Hematopoietic multipotent progenitor cell treated with erythropoietin and hydrocortisone succinate and interleukin-3 and kit ligand, for 6 days (in vitro differentiated cells): ENCODE results near the gene TBC1D10A.

ENCODE experiments used
- DNase-seq: peaks from one replicate; pipeline ENCODE4 v3.0.0-alpha.2; 2015

The TBC1D10A gene

DNA sequence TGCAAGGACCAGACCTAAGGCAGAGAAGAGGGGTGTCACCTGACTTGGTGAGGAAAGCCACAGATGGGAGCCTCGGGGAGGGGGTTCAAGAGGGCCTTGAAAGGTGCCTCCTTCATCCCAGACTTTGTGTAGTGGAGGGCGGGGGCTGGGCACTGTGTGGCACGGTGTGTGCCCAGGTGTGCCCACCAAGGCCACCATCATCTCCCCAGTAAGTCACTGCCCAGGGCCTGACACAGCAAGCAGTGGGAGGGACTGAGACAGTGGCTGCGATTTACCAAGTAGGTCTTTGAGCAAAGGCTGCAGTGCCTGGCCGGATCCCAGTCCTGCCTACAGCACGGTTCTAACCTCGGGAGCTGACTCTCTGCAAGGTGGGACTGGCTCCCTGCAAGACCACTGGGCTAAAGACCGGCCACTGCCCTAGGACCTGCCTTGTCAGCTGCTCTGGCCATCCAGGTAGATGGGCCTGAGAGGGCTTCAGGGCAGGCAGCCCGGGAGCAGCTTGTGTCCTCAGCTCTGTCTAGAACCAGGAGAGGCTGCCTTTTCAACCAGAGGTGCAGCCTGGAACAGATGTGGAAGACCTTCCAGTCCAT, 61.5 kb downstream of the TBC1D10A start:
- DNase-seq = no peak

DNA sequence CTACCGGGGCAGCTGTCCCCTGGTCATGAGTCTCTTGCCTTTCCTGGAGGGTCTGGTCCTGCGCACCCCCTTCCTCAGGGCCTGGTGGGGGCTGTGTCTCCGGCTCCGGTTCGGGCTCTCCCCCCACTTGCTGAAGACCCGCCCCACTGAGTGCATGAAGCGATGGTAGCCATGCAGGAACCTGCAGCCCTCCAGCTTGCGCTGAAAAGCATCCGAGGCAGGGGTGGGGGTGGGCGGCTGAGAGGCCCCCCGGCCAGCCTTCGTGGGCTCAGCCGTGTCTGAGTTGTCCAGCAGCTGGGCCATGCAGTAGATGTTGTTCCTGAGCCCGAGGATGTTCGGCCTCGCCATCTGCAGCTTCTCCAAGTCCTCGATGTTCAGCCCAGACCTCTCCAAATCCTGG, 62.9 kb downstream of the TBC1D10A start:
- DNase-seq = no peak

DNA sequence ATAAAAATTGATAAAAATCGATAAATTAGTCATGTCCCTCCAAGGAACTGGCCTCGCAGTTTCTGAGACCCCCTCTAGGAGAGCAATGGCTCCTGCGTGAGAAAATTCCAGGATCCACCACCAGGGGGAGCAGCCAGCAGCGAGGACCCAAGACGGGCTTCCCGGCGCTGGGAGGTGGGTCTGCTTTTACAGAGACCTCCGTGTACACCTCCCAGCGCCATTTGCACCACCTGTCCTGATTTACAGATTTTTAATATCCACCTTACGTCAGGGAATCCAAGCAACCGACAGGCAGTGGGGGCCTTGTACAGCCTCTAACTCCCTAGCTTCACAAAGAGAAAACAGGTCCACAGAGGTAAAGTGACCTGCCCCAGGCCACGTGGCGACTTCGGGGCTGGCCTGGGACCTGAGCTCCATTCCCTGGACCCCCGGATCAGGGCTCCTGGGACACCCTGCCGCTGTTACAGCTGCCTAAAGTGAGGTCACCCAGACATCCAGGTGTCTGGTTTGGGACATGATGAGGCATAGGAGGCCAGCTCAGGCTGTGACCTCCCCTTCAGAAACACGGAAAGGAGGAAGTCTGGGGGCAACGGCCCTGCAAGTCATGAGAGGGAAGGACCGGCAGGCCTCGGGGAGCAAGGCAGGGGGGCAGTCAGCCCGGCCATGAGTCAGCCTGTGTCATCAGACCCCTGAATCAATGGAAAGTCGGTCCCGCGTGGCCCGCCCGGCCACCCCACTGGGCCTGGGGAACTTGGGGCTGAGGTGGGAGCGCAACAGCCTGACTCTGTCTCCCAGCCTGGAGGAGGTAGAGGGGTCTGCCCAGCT, 63.6 kb downstream of the TBC1D10A start:
- DNase-seq = peak; percentile 87

DNA sequence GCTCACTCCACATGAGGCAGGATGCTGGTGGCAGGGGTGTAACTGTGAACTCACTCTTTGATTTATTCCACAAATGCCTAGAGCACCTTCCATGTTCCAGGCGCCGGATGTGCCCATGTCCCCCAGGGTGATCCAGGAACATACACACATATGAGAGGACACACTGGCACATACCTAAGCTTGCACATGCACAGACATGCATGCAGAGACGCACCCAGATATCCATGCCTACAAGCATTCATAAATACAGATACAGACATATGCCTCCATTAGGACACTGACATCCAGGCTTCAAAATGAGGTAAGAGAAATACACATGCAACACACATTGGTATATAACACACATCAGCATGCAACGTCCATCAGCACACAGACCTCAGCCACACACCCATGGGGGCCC, 64.6 kb downstream of the TBC1D10A start:
- no peak for DNase-seq

DNA sequence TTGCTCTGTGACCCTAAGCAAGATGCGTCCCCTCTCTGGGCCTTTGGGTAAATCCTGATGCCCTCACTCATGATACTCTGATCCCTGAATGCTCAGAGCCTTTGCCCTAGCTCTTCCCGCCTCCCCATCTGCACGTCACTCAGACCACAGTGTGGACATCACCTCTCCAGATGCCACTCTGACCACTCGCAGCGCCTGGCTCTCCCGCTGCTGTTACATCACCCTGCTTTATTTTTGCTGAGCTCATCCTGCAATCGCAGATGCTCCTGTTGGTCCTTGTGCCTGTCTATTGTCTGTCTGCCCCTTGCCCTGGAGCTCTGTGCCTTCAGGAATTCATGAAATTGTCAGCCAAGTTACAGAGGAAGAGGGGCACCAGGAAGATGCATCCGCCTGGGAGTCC, 65.6 kb downstream of the TBC1D10A start:
- DNase-seq = no peak

DNA sequence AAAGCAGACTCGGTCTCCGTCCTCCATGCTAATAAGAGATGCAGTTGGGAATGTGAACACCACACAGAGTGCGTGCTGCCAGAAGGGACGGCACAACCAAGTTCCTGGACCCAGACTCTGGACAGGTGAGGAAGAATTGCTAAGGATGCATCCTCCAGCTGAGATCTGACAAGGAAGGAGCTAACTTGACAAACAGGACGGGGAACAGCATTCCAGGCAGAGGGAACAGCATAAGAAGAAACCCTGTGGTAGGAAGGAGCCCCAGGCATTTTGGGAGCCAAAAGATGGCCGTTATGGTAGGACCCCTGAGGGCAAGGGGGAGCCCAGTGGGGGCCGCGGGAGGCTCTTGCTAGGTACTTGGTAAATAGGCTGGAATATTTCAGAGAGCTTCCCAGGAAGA, 66.1 kb downstream of the TBC1D10A start:
- no peak for DNase-seq

DNA sequence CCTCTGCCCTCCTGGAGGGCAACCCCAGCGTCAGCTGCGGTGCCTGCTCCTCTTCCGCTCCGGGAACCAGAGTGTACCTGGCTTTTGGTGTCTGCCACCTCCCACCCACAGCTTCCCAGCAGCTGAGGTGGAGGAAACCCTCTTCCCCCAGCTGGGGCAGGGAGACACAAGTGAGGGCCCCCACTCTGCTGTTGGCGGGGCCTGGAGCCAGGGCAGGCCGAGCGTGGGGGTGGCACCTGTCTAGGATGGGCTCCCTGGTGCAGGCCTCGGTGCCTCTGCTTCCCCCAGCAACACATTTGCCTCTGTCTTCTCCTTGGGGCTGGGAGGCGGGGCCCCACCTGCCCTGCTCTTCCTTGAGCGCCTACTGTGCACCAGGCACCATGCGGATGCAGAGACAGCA, 66.5 kb downstream of the TBC1D10A start:
- no peak for DNase-seq

DNA sequence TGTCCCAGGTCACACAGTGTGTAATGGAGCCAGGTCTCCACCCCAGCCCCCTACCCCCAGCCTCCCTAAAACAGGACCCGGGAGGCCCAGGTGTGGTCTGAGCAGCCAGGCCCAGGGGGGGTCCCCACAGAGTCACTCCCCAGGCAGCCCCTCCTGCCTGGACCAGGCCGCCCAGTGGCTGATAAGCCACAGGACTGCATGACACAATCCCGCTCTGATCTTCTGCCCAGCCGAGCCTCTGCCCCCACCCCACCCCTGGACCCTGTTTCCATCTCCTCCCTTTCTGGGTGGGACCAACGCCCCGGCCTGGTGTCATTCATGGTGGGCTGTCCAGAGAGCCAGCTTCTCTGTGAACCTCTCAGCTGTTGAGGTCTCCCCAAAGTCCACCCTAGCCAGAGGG, 72.4 kb downstream of the TBC1D10A start:
- no peak for DNase-seq

DNA sequence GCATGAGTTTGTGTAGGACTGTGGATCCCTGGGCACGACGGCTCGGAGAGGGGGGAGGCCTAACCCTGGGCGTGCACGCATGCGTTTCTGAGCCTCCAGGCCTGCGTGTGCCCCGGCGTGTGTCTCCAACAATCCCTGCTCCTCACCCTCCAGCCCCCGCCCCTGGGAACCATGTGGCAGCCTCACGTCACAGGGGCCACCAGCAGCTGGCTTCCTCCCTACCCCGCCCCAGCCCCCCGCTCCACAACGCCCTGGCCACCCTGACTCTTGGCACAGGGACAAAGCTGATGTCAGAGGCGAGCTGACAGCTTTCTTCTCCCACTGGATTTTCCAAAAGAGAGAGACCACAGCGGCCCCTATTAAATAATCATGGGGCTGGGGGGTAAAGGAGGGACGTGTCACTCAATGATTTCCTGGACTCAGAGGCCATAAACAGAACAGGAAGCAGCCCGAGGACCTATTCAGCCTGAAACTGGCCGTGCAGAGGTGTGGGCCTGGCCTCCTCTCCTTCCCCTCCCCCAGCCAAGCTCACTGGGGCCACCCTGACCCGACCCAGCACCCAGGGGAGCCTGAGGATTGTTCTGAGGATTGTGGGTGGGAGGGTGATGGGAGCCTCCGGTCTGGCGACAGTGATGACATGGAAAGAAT, 73.4 kb downstream of the TBC1D10A start:
- no peak for DNase-seq

DNA sequence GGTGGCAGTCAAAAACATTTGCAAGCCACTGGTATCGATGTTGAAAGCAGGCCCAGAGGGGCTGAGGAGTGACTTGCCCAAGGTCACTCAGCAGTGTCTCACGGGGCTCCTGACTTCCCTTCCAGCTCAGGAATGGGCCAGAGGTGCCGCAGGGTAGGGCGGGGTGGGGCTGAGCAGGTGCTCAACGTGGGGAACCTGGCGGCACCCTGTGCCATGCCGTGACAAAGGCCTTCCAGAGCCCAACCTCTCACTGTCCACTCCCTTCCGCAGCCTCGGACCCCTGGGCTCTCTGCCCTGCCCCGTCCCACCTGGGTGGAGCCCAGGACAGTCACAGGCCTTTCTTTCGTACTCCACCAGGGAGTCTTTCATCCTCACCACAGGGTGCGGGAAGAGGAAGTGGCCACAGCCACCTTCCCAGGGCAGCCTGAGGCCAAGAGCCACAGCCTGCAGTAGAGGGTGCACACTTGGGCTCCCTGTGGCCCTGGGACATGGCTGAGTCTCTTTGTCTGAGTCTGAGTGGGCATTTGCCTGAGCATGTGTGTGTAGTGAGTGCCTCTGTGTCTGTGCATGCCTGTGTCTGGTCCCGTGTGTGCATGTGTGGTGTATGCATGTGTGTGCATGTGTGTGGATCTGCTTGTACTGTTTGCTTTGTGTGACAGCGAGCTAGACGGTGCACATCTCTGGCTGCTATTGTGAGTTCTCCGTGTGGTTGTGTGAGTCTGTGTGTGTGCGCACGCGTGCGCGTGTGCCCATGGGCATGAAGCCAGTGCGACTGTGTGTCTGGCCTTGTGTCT, 74.1 kb downstream of the TBC1D10A start:
- DNase-seq = no peak

DNA sequence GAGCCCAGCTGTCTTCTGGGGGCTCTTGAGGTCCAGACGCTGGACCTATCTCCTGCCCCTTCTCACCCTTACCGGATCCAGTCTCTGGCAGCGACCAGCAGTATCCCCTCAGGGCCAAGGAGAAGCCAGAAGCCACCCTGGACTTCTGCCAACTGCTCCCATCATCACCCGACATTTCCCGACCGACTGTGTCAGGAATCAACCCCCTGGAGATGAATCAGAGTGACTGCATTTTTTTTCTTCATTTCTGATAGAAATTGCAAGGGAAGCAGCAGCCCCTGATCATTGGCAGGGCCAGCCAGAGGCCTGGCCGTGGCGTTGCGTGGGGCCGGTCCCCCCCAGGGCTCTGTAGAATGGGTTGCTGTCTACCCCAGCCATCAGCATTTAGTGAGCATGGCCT, 75.0 kb downstream of the TBC1D10A start:
- no peak for DNase-seq

DNA sequence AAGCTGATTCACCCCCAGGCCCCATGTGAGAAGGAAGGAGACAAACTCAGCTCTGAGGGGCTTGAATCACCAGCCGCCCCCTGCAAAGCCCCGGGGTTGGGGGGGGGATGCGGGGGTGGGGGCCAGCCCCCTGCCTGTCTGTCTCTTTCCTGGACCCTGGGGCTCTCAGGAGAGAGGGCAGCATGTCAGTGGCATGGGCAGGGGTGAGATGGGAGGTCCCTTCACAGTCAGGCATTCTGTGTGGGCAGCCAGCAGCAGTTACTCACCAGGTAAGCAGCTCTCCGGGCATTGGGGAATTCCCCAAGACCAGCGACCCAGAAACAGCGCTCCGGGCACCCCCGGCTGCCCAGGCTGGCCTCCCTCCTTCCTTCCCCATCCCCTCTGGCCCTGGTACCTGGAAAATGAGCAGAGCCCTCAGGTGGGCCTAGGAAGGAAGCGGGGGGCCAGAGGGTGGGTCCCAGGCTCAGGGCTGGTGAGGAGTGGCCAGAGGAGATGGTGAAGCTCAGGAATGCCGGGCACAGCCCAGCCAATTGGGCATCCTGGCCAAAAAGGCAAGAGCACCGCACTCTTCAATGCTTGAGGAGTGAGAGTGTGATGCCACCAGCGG, 76.0 kb downstream of the TBC1D10A start:
- no peak for DNase-seq

DNA sequence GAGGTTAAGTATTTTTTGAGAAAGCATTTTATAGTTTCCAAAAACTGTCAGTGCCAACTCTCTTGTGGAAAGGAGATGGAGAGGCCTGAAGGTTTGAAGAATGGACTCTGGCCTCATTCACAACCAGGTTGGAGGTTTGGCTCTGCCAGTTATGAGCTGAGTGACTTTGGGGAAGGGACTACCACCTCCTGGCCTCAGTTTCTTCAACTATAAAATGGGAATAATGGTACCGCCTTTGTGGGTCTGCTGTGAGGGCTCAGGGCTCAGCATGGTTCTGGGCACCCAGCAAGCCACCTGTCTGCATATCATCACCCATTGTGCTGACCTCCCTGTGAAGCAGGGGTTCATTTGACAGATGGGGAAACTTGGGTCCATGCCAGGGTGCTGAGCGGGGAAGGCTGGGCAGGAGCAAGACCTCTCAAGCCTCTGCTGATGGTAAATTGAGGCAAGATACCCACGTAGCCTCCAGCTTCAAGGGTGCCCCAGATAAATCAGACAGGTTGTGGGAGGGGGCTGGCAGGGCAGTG, 76.6 kb downstream of the TBC1D10A start:
- no peak for DNase-seq

DNA sequence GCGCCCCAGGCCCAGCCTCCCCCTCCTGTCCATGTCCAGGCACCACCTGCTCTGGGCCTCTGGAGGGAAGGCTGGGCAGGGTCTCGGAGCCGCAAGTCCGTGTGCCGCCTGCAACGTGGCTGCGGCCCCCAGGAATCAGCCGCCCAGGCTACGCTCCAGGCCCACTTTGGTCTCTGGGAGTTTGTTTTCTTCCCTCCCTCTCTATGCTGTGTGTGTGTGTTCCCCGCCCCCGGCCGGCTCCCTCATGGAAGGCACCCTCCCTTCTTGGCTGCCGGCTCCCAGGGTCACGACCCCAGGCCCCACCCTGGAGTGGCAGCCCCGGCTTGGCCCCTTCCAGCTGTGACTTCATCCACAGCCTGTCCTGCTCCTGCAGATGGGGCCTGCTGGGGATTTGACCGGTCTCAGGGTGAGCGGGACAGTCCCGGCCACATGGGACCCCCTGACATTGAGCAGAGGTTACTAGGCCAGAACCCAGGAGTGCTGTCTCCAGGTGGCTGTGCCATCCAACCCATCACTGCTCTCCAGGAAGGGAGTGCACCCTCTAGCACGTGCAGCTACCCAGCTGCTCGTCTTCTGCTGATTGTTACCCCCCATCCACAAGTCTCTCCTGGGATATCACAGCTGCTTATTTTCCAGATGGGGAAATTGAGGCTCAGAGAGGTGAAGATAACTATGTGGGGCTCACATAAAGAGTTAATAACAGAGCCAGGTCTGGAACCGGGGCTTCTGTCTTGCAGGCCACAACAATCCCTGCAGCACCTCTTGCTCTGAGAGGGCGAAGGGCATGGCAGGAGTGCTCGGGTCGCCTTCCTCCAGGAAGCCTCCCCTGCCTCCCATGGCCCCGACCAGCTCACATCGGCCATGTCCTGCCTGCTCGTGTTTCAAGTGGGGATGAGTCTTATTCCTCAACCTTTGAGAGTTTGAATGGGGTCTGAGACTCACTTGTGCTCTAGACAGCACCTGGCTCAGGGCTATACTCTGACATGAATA, 77.4 kb downstream of the TBC1D10A start:
- DNase-seq = no peak

DNA sequence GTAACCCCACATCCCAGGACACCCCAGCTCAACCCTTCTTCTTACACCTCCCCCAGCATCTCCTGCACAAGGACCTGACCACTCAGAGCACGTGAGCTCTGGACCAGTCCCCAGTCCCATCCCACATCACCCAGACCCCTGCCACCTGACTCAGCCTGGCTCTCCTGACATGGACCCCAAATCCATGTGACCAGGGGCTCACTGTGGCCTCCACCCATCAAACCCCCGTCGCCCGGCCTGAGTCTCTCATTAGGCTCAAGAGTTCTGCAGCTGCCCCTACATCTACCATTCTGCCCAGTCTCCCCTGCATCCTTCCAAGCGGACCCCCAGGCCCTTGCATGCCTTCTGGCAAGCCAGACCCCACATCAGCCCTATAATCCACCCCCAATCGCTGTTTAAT, 78.3 kb downstream of the TBC1D10A start:
- no peak for DNase-seq

DNA sequence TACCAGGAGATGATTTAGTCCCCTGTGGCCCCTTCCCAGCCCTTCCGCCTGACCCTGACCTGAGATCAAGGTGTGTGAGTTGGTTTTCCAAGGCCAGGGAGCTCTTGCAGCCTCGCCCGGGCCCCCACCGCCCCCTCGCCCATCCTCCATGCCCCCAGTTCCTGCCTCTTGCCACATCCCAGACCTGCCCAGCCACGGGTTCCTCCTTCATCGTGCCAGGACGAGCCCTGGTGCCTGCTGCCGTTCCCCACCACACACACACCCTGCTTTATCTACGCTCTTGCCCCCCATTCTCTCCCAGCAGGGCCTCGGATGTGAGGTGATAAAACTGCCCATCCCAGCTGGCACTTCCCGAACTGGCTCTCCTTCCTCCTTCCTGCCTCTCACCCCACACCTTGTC, 78.8 kb downstream of the TBC1D10A start:
- peak; percentile 48 for DNase-seq

DNA sequence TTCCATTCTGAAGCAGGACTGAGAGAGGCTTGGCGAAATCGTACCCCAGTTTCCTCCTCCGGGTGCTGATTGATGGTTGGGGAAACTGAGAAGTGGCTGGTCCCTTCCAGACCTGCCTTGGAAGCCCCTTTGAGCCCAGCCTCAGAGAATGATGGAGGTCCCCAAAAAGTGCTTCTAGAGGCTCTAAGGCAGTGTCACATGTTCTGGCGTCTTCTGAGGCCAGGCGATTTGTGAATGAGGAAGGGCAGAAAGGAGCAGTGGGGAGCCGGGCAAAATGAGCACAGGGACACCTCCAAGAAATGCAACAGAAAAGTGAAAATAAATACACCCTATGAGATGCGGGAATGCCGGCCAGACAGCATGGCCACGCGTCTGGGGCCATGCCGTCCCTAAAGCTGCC, 79.2 kb downstream of the TBC1D10A start:
- DNase-seq = no peak

DNA sequence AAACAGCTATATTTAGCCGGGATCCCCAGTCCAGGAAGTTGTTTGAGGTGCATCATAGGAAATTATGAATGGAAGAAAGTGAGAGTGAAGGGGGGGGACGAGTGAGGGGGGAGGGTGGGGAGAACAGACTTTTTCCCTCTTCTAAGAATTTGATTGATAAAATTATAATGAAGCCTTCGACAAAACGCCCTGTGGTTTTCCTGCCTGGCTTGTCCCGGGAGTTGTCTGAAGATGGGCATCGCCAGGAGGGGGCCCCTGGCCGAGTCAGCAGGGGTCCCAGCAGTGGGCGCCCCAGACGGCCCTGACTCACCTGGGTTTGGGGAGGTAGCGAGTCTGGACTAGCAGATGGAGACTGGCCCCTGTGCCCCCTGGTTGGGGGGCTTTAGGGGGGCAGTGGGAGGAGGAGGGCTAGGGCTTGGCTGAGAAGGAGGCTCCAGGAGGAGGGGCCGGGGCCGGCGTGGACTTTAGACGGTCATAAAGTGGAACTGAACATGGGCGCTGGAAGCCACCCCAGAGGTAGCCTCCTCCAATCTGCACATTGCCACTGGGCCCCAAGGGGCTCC, 79.8 kb downstream of the TBC1D10A start:
- DNase-seq = no peak

DNA sequence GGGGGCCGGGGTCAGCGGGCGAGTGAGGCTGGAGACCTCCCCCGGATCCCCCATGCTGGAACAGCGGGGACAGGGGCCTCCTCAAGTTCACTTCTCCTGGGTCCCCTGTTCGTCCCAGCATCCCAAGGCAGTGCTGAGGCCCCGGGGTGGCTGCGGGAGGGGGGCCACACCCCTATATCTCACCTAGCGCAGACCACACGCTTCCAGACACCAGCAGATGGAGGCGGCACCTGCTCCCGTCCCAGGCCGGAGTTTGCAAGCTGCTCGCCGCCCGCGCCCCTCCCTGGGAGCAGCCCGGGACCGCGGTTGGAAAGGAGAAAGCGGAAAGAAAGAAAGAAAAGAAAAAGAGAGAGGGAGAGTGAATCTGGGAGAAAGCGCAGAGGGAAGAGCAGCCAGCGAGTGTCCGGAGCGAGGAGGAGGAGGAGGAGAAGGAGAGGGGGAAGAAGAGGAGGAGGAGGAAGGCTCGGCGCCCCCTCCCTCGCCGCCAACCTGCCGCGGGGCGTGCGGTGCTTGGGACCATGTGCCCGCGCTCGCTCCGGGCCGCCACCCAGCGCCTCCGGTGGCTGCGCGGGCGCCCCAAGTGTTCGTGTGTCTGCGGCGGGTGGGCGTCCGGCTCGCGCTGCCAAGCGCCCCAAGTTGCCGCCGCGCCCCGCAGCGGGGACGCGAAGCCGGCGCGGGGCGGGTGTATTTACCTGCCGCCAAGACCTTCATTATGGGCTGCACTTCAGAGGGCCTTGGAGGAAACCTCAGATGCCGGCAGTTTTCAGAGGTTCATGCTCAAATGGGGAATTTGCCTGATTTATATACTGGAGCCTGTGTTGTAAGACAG, 80.5 kb downstream of the TBC1D10A start, which contains the start of gene LIF:
Gene LIF (minus strand): TSS at position 775 of the 829 bp plus-strand sequence. CDS start 64 bp downstream, at position 711.
- DNase-seq = peak; percentile 57
